ENCODE data around the gene ST3GAL4. TPM values are rescaled to one million over a fixed set of nuclear protein-coding genes. Genes with fewer than 3 reads are reported as not detected.

ST3GAL4 gene, protein sequence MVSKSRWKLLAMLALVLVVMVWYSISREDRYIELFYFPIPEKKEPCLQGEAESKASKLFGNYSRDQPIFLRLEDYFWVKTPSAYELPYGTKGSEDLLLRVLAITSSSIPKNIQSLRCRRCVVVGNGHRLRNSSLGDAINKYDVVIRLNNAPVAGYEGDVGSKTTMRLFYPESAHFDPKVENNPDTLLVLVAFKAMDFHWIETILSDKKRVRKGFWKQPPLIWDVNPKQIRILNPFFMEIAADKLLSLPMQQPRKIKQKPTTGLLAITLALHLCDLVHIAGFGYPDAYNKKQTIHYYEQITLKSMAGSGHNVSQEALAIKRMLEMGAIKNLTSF
- 12.8 and 17.0 TPM in 2 replicates for total RNA-seq

DNA sequence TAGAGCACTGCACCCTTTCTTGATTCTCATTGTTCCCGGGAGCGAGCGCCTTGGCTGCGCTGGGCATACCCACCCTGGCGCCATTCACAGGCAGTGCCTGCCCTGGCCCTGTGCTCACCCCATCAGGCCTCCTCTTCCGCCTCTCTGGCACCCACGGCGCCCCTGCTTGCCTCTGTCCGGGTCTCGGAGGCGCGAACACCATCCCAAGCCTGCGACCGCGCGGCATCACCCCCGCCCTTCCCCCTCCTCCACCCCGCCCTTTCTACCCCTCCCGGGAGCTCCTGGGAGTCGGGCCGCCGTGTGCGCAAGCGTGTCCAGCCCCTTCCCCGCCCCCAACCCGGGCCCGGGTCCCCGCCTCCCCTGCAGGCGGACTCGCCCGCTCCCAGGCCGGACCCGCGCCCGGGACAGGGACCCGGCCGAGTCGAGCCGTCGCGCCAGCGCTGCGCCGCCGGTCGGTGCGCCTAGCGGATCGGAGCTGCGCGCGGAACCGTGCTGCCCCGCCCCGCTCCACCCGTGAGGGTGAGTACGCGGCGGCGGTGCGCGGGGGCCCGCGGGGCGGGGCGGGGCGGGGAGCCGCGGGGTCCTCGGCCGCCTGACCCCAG is at the start of gene ST3GAL4:
ST3GAL4 (plus strand) TSS at position 363 of the 602 bp plus-strand sequence. CDS start 50,470 bp downstream, outside the sequence.

Small RNA genes lying within 50 kb of the gene (small RNA-seq; reads per million reads assigned to genes)
- gene AP001318.3 = not detected

Other genes with a start within 250 kb of the ST3GAL4 start
- 37.7 and 46.1 TPM in 2 replicates for gene RPUSD4, start 144.0 kb upstream of the ST3GAL4 start, total RNA-seq
- 41.1 and 47.4 TPM in 2 replicates for gene FAM118B, start 143.9 kb upstream of the ST3GAL4 start, total RNA-seq
- gene SRPRA, start 86.8 kb upstream of the ST3GAL4 start, total RNA-seq = 96.0 and 103 TPM in 2 replicates
- gene FOXRED1, start 86.5 kb upstream of the ST3GAL4 start, total RNA-seq = 13.0 and 13.1 TPM in 2 replicates
- 8.1 and 9.5 TPM in 2 replicates for gene TIRAP, start 72.6 kb upstream of the ST3GAL4 start, total RNA-seq
- 11.1 and 15.3 TPM in 2 replicates for gene DCPS, start 51.6 kb upstream of the ST3GAL4 start, total RNA-seq